Choroid plexus epithelial cell (primary cell): ENCODE data around the gene CHAT.

Experiments used
- DNase-seq: peaks from one replicate; pipeline ENCODE4 v3.0.0-alpha.2; 2010; ENCODE audit warnings: low read depth
- H3K4me3 ChIP-seq: 2 replicates; pipeline ENCODE4 v1.5.1; 2011; ENCODE audit warnings: low read depth, mild to moderate bottlenecking, control low read depth, low read length, moderate library complexity
- CTCF ChIP-seq: conservative IDR thresholded peaks from 2 replicates; pipeline ENCODE4 v1.5.1; 2011; ENCODE audit warnings: low read depth, mild to moderate bottlenecking, control low read depth, inconsistent platforms, low read length, moderate library complexity

CHAT gene

GRCh38 chr10:49600781-49601400, 12.9 kb upstream of the CHAT start:
- no peak for TF ChIP-seq CTCF
- peak; percentile 16 for DNase-seq
- H3K4me3 ChIP-seq, result no peak overlapping the region

GRCh38 chr10:49601857-49602256, 12.0 kb upstream of the CHAT start:
- no peak overlapping the region for H3K4me3 ChIP-seq
- peak; percentile 37 for DNase-seq
- no peak for TF ChIP-seq CTCF

GRCh38 chr10:49602380-49603023, 11.3 kb upstream of the CHAT start:
- DNase-seq, result no peak
- no peak overlapping the region for H3K4me3 ChIP-seq
- TF ChIP-seq CTCF, result no peak

- TF ChIP-seq CTCF, result no peak
- DNase-seq, result no peak
- no peak overlapping the region for H3K4me3 ChIP-seq
Observed at GRCh38 chr10:49605216-49605938, 8.5 kb upstream of the CHAT start.

- TF ChIP-seq CTCF, result no peak
- H3K4me3 ChIP-seq, result no peak overlapping the region
- DNase-seq, result no peak
Observed at GRCh38 chr10:49605939-49606509, 7.8 kb upstream of the CHAT start.

- peak; percentile 87 for DNase-seq
- H3K4me3 ChIP-seq, result no peak overlapping the region
- no peak for TF ChIP-seq CTCF
Observed at GRCh38 chr10:49606981-49607535, 6.8 kb upstream of the CHAT start.
